ENCODE measurements around the gene EIF4G3. TPM values are rescaled to one million over a fixed set of nuclear protein-coding genes. Genes with fewer than 3 reads are reported as not detected.
A peak's percentile ranks its signal among the peaks of the same experiment; 100 is the strongest.

Gene EIF4G3
- total and polyA plus RNA-seq, 4 donors: 16.5 to 59.8 (median 33.4) TPM

DNA sequence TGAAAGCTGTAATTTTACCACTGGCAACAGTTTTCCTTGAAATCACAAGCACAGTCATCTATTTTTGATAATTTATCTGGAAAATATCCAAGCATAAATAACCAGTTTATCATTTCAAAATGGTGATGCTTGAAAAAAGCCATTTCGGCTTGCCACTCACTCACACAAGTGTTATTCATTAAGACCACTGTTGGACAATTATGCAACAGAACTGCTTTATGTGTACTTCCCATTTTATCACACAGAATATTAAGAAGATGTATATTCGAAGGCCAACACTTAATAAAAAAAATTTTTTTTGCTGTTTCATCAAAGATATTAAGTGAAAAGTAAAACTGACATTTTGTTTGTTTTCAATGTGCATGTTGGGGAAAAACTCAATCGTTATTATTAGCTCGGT lies 62.3 kb downstream of the EIF4G3 start:
- H3K4me1 ChIP-seq (ENCODE audit: control insufficient read depth in 5 of 5, insufficient read depth in 5 of 5, low read length in 5 of 5): peaks cover 0 to 24% (median 12%) of the 10 kb centered on the region in 5 donors
- 55 to 77% methylated on average over 4 of the region's 4 CpGs for WGBS, 2 donors
- H3K36me3 ChIP-seq (ENCODE audit: control insufficient read depth in 4 of 4, insufficient read depth in 4 of 4, low read length in 4 of 4): peaks cover 0 to 1% (median 0%) of the 10 kb centered on the region in 4 donors
- no peak overlapping the region for H3K9ac ChIP-seq (ENCODE audit: insufficient read depth in 1 of 2, low read length in 2 of 2)
- no peak overlapping the region for H3K4me3 ChIP-seq
- no peak overlapping the region for H3K27ac ChIP-seq (ENCODE audit: low read depth in 1 of 2, low read length in 1 of 2)
- peak in 2 of 3 donors; percentile 34 to 58 for DNase-seq
- H3K27me3 ChIP-seq (ENCODE audit: control insufficient read depth in 3 of 3, insufficient read depth in 3 of 3, low read length in 2 of 3): no peaks in the 10 kb centered on the region
- TF ChIP-seq, protein P1, sequence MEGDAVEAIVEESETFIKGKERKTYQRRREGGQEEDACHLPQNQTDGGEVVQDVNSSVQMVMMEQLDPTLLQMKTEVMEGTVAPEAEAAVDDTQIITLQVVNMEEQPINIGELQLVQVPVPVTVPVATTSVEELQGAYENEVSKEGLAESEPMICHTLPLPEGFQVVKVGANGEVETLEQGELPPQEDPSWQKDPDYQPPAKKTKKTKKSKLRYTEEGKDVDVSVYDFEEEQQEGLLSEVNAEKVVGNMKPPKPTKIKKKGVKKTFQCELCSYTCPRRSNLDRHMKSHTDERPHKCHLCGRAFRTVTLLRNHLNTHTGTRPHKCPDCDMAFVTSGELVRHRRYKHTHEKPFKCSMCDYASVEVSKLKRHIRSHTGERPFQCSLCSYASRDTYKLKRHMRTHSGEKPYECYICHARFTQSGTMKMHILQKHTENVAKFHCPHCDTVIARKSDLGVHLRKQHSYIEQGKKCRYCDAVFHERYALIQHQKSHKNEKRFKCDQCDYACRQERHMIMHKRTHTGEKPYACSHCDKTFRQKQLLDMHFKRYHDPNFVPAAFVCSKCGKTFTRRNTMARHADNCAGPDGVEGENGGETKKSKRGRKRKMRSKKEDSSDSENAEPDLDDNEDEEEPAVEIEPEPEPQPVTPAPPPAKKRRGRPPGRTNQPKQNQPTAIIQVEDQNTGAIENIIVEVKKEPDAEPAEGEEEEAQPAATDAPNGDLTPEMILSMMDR (IDR thresholded peaks at IDR 0.05; ENCODE audit: control extremely low read depth, extremely low read depth): no peak
- no peak for ATAC-seq (ENCODE audit: insufficient read depth, low FRiP score)
- no peaks in the 10 kb centered on the region for H3K9me3 ChIP-seq (ENCODE audit: control insufficient read depth in 4 of 4, insufficient read depth in 3 of 4, low read length in 3 of 4)

DNA sequence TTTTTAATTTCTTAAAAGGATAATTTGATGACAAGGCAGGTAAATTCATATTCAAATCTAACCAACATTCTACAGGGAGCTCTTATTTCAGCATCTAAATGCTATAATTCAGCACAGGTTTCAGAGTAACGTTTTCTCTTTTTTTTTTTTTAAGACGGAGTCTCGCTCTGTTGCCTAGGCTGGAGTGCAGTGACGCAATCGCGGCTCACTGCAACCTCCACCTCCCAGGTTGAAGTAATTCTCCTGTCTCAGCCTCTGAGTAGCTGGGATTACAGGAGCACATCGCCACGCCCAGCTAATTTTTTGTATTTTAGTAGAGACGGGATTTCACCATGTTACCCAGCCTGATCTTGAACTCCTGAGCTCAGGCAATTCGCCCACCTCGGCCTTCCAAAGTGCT lies 66.5 kb downstream of the EIF4G3 start:
- WGBS, 2 donors: 83 to 94% methylated on average over 11 of the region's 11 CpGs
- peaks cover 0 to 4% (median 0%) of the 10 kb centered on the region in 4 donors for H3K36me3 ChIP-seq (ENCODE audit: control insufficient read depth in 4 of 4, insufficient read depth in 4 of 4, low read length in 4 of 4)
- no peak overlapping the region for H3K4me3 ChIP-seq
- TF ChIP-seq, protein P1 (IDR thresholded peaks at IDR 0.05; ENCODE audit: control extremely low read depth, extremely low read depth): no peak
- H3K27ac ChIP-seq (ENCODE audit: low read depth in 1 of 2, low read length in 1 of 2): no peak overlapping the region
- DNase-seq (no peak), ATAC-seq (ENCODE audit: insufficient read depth, low FRiP score) (no peak)
- H3K9me3 ChIP-seq (ENCODE audit: control insufficient read depth in 4 of 4, insufficient read depth in 3 of 4, low read length in 3 of 4): no peaks in the 10 kb centered on the region
- no peak overlapping the region for H3K9ac ChIP-seq (ENCODE audit: insufficient read depth in 1 of 2, low read length in 2 of 2)
- H3K4me1 ChIP-seq (ENCODE audit: control insufficient read depth in 5 of 5, insufficient read depth in 5 of 5, low read length in 5 of 5): peaks cover 0 to 14% (median 5%) of the 10 kb centered on the region in 5 donors
- no peaks in the 10 kb centered on the region for H3K27me3 ChIP-seq (ENCODE audit: control insufficient read depth in 3 of 3, insufficient read depth in 3 of 3, low read length in 2 of 3)

DNA sequence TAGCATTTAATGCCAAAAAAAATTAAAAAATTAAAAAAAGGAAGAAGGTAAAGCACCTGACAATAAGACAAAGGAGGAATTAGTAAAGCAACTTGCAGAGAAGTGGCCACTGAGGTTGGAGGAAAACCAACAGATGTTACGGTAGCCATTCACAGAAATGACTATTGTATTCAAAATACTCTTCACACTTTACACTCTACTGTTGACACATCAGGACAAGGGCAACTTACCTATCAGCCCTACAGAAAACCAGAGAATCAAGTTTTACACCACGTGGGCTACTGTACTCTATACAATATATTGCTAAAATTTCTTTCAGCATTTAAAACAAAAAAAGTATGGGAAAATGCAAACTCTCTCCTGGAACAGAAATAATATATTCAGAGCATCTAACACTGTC lies 70.0 kb downstream of the EIF4G3 start:
- DNase-seq (peak in 1 of 3 donors; percentile 25), ATAC-seq (ENCODE audit: insufficient read depth, low FRiP score) (no peak)
- H3K9me3 ChIP-seq (ENCODE audit: control insufficient read depth in 4 of 4, insufficient read depth in 3 of 4, low read length in 3 of 4): no peaks in the 10 kb centered on the region
- TF ChIP-seq, protein P1 (IDR thresholded peaks at IDR 0.05; ENCODE audit: control extremely low read depth, extremely low read depth): no peak
- 74 to 85% methylated on average over 2 of the region's 2 CpGs for WGBS, 2 donors
- H3K4me1 ChIP-seq (ENCODE audit: control insufficient read depth in 5 of 5, insufficient read depth in 5 of 5, low read length in 5 of 5): peaks cover 0 to 5% (median 0%) of the 10 kb centered on the region in 5 donors
- no peaks in the 10 kb centered on the region for H3K27me3 ChIP-seq (ENCODE audit: control insufficient read depth in 3 of 3, insufficient read depth in 3 of 3, low read length in 2 of 3)
- no peak overlapping the region for H3K27ac ChIP-seq (ENCODE audit: low read depth in 1 of 2, low read length in 1 of 2)
- H3K4me3 ChIP-seq: no peak overlapping the region
- peaks cover 0 to 5% (median 2%) of the 10 kb centered on the region in 4 donors for H3K36me3 ChIP-seq (ENCODE audit: control insufficient read depth in 4 of 4, insufficient read depth in 4 of 4, low read length in 4 of 4)
- no peak overlapping the region for H3K9ac ChIP-seq (ENCODE audit: insufficient read depth in 1 of 2, low read length in 2 of 2)

DNA sequence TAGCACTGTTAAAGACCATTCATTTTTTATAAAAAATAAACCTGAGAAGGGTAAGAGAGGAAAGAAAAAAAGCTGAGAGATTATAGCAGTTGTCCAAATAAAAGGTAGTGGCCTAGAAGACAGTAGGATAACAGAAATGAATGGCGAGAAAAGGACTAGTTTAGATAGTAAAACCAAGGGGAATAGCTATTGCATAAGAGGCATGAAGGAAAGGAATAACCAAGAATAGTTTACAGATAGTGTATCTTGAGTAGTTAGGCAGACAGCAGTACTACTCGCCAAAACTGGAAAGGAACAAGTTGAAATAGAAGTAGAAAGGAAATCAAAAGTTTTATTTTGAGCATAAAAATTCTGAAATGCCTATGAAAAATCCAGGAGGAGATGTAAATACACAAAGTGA lies 70.5 kb downstream of the EIF4G3 start:
- ATAC-seq (ENCODE audit: insufficient read depth, low FRiP score) (no peak), DNase-seq (no peak)
- TF ChIP-seq, protein P1 (IDR thresholded peaks at IDR 0.05; ENCODE audit: control extremely low read depth, extremely low read depth): no peak
- no peak overlapping the region for H3K27ac ChIP-seq (ENCODE audit: low read depth in 1 of 2, low read length in 1 of 2)
- no peaks in the 10 kb centered on the region for H3K9me3 ChIP-seq (ENCODE audit: control insufficient read depth in 4 of 4, insufficient read depth in 3 of 4, low read length in 3 of 4)
- H3K27me3 ChIP-seq (ENCODE audit: control insufficient read depth in 3 of 3, insufficient read depth in 3 of 3, low read length in 2 of 3): no peaks in the 10 kb centered on the region
- 90 to 96% methylated on average over 2 of the region's 2 CpGs for WGBS, 2 donors
- H3K4me3 ChIP-seq: no peak overlapping the region
- H3K4me1 ChIP-seq (ENCODE audit: control insufficient read depth in 5 of 5, insufficient read depth in 5 of 5, low read length in 5 of 5): peaks cover 0 to 4% (median 0%) of the 10 kb centered on the region in 5 donors
- peaks cover 0 to 5% (median 2%) of the 10 kb centered on the region in 4 donors for H3K36me3 ChIP-seq (ENCODE audit: control insufficient read depth in 4 of 4, insufficient read depth in 4 of 4, low read length in 4 of 4)
- H3K9ac ChIP-seq (ENCODE audit: insufficient read depth in 1 of 2, low read length in 2 of 2): no peak overlapping the region
